Measurements from ENCODE around the gene MPZL1. TPM values are rescaled to one million over a fixed set of nuclear protein-coding genes. Genes with fewer than 3 reads are reported as not detected.

The MPZL1 gene
- total RNA-seq, 2 donors from 2014 or later: 117 to 118 TPM

DNA sequence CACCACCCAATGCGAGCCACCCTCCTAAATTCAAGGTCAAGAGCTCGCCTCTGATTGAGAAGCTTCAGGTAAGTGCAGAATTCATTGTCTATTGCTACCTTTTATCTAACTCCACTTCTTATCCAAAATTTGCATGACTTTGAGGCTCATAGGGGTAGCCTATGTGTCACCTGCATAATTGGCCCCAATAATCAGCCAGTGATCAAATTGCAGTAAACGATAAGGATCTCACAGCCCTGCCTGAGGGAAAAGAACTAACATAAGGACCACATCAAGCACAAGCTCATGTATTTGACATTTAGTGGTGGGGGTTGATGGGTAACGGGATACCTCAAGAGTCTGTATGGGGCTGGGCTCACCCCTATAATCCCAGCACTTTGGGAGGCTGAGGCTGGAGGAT is 31.7 kb upstream of the MPZL1 start:
- ATAC-seq (no peak), DNase-seq (no peak)
- intact Hi-C loops (cut with DNase I, micrococcal nuclease): no loop called here

DNA sequence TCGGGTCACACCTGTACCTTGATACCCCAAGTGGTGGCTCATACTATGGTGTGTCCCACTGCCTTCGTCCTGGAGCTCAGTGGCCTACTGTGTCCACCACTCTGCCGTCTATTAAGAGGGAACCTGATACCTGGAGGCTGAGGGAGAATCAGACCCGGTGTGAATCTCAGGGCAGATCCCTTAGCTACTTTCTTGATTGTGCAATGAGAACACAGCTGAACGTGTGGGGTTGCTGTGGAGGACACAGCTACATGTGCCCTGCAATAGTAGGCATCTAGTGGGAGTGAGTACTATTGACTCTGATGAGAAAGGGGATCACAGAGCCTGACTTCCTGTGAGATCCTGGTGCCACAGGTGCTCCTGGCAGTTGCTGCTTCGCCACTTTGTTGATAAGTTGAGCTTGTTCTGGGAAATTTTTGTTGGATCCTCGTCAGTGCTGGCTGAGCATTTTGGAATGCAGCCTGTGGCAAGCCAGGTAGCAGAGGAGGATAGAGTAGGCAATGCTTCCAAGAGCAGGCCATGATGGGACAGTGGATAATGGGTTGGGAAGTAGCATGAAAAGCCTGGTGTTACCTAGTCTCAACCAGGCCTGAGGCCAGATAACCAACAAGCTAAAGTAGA is 28.2 kb upstream of the MPZL1 start:
- ATAC-seq: no peak
- intact Hi-C loops (cut with DNase I, micrococcal nuclease): no loop called here
- DNase-seq: no peak

DNA sequence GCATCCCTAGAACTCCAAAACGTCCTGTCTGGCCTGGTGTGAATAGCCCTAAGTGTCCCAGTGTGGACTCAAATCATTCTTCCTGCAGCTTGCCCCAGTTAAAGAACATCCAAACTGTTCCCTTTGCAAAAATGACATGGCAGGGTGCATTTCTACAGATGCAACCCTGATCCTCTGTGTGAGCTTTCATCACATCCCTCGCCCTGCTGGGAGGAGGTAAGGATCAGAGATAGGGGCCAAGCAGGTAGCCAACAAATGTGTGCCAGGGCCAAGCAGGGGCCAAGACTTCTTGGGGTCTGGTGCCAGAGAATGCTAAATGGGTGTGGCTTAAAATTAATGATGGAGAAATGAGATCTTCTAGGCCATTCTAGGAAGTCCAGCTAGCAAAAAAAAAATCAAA is 27.1 kb upstream of the MPZL1 start:
- ATAC-seq: no peak
- intact Hi-C loops (cut with DNase I, micrococcal nuclease): no loop called here
- DNase-seq: no peak

DNA sequence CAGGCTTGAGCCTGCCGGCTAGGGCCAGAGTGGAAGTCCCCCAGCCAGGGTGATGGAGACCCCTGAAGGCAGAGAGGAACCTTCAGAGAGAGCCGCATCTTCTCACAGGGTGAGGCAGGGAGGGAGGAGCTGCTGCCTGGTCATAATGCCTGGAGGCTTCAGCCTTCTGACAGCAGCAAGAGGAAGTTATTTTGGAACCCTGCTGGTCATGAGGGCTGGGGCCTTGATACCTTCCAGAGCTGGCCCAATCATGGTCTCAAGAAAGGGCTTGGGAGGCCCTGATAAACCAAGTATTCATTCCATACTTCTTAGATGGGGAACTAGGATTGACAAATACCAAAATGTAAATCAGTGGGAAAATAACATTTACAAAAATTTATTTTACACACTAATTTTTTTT is 26.6 kb upstream of the MPZL1 start:
- intact Hi-C loops (cut with DNase I, micrococcal nuclease): no loop called here
- DNase-seq (no peak), ATAC-seq (no peak)

DNA sequence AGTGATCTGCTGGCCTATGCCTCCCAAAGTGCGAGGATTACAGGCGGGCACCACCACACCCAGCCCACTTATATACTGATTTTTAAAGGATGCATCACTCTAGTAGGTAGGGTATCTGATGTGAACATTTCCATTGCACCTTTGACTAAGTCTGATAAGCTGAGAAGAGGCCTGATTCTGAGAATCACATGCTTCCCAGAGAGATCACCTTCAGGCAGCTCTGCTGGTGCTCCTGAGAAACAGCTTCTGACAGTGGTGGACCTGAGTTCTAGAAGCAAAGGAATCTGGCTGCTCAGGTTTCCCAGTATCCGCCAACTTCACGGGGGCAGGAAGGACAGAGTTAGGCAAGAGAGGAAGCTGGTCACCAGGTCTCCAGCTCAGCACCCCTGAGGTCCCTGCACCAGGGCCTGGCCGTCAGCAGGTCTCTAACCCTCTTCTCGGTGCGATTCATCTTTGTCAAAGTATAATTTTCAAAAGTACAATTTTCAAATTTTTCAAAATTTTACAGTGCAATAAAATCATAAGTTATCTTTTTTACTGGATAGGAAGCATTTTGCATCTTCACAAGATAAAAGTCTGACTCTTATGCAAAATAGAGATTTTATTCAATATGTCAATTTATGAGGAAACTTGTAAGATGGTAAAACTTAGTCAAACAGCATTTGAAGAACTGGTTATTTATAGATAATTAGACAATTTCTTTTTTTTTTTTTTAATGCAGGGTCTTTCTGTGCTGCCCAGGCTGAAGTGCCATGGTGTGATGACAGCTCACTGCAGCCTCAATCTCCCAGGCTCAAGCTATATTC is 25.8 kb upstream of the MPZL1 start:
- intact Hi-C loops (cut with DNase I, micrococcal nuclease): no loop called here
- DNase-seq (no peak), ATAC-seq (no peak)

DNA sequence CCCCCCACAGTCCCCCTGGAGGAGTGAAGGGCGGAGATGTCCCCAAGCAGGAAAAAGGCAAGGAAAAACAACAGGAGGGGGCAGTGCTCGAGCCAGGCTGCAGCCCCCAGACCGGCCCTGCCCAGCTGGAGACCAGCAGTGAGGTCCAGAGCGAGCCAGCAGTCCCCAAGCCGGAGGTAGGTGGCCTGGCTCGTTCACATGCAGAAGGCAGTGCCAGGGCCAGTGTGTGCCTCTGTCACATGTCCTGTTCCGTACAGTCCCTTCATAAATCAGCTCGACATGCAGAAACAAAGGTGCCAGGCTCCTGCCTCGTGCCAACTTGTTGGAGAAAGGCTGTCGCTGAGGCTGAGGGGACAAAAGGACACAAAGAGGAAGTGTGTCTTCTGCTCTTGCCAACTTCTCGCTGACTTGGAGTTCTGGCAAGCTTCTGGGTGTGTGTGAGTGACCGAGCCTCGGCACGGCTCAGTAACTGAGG is 24.1 kb upstream of the MPZL1 start:
- DNase-seq: peak in 1 of 2 donors; percentile 47
- intact Hi-C loops (cut with DNase I, micrococcal nuclease): no loop called here
- peak; percentile 78 for ATAC-seq

DNA sequence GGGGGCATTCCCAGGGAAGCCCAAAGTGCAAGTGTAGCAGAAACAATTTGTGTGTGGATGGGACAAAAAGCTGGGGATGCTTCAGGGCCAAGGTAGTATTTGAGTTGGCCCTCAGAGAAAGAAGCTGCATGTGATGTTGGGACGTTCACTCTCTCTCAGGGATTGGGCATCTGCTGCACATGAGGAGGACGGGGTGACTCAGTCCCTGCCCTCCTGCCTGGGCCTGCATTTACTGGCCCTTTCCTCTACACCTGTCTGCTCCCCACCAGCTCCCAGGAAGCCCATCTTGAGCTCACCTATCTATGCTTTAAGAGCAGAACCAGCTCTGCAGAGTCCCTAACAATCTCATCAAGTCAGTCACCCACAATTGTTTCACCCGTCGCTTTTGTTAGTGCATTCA is 23.5 kb upstream of the MPZL1 start:
- intact Hi-C loops (cut with DNase I, micrococcal nuclease): no loop called here
- ATAC-seq: no peak

DNA sequence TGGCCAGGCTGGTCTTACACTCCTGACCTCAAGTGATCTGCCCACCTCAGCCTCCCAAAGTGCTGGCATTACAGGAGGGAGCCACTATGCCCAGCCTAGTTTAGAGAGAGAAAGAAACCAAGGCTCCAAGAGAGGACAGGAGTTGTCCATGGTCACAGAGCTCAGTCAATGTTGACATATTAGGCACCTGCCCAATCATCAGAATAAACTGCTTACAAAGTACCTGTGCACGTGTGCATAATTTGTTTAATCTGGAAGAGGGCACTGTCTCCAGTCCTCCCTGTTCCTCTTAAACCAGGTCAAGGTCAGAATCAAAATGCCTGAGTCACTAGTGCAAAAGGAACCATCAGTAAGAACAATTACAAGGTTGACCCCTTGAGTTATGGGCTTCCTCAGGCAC is 20.3 kb upstream of the MPZL1 start:
- intact Hi-C loops (cut with DNase I, micrococcal nuclease): no loop called here
- ATAC-seq (no peak), DNase-seq (no peak)

More for the DNA sequence above, 23.5 kb upstream of the MPZL1 start:
- no peak for DNase-seq

DNA sequence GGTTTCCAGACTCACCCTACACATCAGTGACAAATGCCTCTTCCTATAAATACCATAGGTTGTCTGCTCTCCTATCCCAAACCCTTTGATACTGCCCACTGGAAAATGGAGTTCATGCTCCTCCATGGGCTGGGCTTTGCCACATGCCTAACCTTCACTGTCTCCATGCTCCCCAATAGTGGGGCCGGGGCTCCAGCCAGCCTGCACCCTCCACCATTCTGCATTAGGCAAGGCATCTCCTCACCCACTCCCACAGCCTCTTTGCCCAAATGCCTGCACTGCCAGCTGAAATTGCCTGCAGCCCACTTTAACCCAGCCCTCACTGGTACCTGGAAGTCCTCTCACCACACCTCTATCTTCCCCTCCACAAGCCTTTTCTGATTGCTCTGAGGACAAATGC is 18.2 kb upstream of the MPZL1 start:
- ATAC-seq (no peak), DNase-seq (no peak)
- intact Hi-C loops (cut with DNase I, micrococcal nuclease): no loop called here

DNA sequence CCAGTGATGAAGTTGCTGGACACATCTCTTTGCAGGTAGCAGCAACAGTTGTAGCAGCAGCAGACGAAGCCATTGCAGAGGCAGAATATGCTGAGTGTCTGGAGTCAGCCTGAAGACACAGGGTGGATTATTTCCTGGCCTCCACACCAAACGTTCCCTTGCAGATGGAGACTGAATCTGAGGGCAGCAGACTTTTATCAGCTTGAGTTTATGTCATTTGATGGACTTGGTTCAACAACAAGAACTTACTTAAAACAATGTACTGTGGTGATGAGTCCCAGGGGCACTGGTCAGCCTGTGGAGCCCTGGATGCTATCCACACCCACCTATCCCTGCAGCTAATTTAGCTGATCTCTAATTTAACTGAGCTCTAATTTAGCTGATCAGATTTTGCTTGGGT is 17.1 kb upstream of the MPZL1 start:
- ATAC-seq (no peak), DNase-seq (no peak)

DNA sequence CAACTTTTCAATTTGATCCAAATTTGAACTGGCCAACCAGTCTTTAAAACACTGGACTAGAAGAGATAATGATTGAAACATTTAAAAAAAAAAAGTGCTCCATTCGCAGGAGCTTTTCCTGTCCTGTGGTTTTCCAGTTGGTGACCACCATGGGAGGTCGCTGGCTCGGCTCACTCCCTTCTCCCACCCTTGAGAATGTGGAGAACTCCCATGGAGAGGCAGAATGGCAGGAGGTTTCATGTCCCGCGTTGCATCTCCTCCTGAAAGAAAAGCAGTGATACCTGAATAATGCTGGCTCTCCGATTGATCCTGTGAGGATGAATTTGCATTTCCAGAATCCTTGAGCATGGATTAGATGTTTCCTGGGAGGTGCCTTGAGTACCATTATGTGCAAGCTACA is 16.5 kb upstream of the MPZL1 start:
- ATAC-seq: no peak
- no peak for DNase-seq
- intact Hi-C loops (cut with DNase I, micrococcal nuclease): no loop called here

More for the DNA sequence above, 17.1 kb upstream of the MPZL1 start:
- intact Hi-C loops (cut with DNase I, micrococcal nuclease): no loop called here

DNA sequence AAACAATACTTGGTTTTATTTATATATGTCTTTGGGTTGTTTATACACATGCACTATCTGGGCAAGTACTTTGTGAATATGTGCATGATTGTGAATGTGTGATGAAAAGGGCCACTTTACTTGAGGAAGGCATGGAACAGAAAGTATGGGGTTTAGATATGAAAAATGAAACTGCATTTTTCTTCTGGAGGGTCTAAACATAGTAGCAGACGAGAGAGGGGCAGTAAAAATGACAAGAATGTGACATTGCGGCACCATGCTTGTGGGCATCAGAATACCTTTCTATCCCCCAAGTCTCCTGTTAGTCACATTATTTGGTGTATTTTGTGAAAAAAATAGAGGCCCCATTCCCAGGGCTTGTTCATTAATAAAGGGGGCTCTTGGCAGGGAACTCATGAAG is 15.4 kb upstream of the MPZL1 start:
- DNase-seq (no peak), ATAC-seq (no peak)
- intact Hi-C loops (cut with DNase I, micrococcal nuclease): no loop called here

DNA sequence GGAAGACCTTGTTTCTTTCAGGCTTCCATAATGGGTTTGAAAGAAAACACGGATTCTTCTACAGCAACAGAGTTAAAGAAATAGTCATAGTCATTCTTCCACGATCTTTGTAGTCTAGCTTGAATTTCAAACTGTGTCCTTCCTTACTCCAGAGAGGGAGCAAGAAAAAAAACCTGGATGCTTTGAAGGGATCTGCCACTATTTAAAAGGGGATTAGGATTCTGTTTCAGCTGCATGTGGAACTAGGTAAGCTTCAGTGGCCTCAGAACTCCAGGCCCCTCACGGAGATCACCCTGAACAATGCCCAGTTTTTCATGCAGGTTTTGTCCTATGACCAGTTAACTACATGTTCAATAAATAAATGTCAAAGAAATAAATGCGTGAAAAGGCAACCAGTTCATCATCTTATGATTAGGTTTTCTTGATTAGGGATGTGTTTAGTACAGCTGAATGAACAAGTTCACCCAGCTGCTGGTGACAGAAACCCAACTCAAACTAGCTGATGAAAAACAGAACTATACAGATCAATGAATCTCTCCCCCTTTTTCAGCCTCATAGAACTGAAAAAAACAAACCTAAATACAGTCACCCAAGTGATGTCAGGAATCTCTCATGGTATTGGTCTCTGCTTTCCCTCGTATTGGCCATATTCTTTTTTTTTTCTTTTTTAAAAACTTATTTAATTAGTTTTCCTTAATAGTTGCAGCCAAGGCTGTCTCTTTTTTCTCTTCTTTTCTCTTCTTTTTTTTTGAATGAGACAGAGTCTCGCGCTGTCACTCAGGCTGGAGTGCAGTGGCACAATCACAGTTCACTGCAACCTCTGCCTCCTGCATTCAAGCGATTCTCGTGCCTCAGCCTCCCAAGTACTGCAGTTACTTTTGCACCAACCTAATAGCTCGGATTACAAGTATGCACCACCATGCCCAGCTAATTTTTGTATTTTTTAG is 14.6 kb upstream of the MPZL1 start:
- DNase-seq (no peak), ATAC-seq (no peak)
- intact Hi-C loops (cut with DNase I, micrococcal nuclease): no loop called here

DNA sequence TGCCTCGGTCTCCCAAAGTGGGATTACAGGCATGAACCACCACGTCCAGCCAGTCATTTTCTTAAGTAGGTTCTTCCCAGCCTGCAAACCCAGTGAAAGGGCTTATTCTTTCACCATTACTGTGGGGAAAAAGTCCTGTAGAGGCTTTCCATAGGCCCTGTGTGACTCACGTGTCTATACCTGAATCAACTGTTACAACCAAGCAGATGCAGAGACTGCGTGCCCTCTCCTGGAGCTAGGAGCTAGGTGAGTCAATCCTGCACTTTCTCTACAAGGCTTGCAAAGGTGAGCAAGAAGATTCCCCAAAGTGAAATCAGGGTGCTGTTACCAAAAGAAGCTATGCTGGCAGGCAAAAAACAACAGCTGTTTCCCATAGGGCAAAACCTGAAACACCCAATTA is 13.8 kb upstream of the MPZL1 start:
- intact Hi-C loops (cut with DNase I, micrococcal nuclease): no loop called here
- no peak for DNase-seq
- no peak for ATAC-seq

DNA sequence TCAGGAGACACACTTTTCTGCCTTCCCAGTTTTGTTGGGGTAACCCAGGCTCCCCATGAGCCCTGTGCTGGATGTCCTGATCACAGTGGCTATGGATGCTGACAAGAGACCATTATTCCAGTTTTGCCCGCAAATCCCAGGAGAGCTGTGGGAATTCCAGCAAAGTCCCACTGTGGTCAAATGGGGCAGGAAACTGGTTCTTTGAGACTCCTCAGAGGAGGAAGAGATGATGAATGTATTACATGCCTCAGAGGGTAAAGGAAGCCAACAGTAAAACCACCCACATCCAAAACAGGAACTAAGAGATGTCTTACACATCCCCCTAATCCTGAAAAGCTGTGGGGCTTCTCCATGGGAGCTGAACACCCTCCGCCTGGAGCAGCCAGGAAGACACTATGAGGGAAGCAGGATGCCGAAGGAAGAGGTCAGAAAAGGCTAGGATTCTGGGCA is 12.8 kb upstream of the MPZL1 start:
- intact Hi-C loops (cut with DNase I, micrococcal nuclease): no loop called here
- DNase-seq (no peak), ATAC-seq (no peak)

DNA sequence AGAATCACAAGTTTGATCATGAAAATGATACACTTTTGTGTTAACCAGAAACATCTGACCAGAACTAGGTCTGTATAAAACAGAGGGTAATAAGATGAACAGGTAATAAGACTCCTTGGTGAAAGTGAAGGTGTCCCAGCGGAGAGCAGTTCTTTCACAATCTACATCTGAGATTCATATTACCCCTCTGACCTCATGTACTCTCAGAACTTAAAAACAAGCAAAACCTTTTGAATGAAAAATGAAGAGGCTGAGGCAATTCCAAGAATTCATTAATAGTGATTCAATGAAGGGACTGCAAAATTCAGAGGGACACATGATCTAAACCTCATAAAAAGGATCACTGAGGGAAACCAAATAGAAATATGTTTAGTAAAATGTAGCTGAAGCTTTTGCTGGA is 10.9 kb upstream of the MPZL1 start:
- DNase-seq (no peak), ATAC-seq (no peak)
- intact Hi-C loops (cut with DNase I, micrococcal nuclease): loop anchor here in 1 of 2 donors (10.0 kb wide), 1 partner anchor 224 kb away; the partner anchor contains the start of genes DCAF6 and MPC2

DNA sequence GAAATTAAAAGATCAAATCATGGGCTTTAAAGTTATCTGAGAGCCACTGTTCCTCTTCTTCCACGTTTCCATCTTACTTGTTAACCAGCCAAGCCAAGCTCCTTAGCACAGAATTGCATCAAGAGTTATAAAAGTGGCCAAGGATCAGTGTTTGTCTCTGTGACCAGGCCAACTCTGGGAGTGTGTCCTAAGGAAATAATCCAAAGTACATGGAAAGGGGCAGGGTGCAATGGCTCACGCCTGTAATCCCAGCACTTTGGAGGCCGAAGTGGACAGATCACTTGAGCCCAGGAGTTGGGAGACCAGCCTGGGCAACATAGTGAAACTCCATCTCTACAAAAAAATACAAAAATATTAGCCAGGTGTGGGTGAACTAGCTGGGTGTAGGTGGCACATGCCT is 10.0 kb upstream of the MPZL1 start:
- DNase-seq (peak; percentile 42 to 57), ATAC-seq (peak; percentile 50)
- intact Hi-C loops (cut with DNase I, micrococcal nuclease): loop anchor here in 1 of 2 donors (10.0 kb wide), 1 partner anchor 223 kb away; the partner anchor contains the start of genes DCAF6 and MPC2

DNA sequence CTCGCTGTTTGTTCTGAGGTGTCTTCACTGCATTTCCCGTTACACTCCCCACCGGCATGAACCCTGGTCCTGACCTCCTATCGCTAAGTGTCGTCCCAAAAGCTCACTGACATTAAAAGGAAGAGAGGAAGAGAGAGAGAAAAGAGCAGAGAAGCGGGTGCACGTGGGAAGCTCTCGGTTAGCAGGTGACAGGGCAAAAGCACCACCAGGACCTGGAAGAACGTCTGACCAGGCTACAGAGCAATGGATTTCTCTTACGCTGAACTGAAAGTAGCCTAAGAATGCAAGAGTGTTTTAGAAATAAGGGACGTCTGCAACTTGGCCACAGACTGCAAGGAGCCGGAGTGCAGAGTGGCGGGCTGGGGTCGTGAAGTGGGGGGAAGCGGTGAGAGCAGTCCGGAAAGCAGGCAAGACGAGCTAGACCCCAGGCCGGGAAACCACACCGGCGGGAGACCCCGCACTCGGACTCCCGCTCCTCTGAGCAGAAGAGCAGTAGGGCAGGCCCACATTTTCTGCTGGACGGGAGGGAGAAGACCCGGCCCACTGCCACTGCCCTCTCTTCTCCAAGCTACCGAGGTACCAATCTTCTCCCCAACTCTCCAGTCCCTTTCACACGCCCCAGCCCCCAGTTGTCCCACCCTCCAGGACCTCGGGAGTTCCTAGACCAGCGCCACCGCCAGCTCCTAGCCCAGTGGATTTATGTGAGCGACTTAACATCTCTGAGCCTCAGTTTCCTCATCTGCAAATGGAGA is 8.3 kb upstream of the MPZL1 start:
- intact Hi-C loops (cut with DNase I, micrococcal nuclease): loop anchor here in 1 of 2 donors (10.0 kb wide), 1 partner anchor 221 kb away; the partner anchor contains the start of genes DCAF6 and MPC2
- peak; percentile 49 to 50 for DNase-seq
- no peak for ATAC-seq
